Inferior parietal cortex (tissue), 1 donor: ENCODE data around the gene CCT3.

Experiments used
- DNase-seq: peaks from one replicate; pipeline ENCODE4 v3.0.0-alpha.2; 2016; ENCODE audit errors: extremely low spot score

CCT3 gene

GRCh38 chr1:156281693-156282478, 56.2 kb downstream of the CCT3 start:
- DNase-seq = no peak

GRCh38 chr1:156281281-156281680, 56.8 kb downstream of the CCT3 start:
- DNase-seq = no peak

GRCh38 chr1:156279837-156280236, 58.3 kb downstream of the CCT3 start:
- no peak for DNase-seq

GRCh38 chr1:156276966-156277381, 61.1 kb downstream of the CCT3 start:
- no peak for DNase-seq

GRCh38 chr1:156276532-156276931, 61.6 kb downstream of the CCT3 start:
- no peak for DNase-seq

DNA sequence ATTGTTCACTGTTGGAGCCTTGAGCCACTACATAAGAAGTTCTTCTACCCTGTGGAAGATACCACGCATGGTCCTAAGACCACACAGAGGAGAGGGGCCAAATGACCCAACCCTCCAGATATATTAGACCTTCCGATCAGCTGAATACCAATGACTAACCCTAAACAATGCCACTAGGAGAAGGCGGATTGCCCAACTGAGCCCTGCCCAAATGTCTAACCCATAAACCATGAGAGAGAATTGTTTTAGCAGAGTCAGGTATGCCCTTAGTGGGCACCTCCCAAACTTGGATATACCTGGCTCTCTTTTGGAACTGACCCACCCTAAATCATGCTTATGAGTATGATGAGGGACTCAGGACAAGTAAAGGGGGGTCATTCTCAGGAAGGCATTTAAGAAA, 67.8 kb downstream of the CCT3 start:
- no peak for DNase-seq

GRCh38 chr1:156268336-156268735, 69.8 kb downstream of the CCT3 start:
- no peak for DNase-seq

DNA sequence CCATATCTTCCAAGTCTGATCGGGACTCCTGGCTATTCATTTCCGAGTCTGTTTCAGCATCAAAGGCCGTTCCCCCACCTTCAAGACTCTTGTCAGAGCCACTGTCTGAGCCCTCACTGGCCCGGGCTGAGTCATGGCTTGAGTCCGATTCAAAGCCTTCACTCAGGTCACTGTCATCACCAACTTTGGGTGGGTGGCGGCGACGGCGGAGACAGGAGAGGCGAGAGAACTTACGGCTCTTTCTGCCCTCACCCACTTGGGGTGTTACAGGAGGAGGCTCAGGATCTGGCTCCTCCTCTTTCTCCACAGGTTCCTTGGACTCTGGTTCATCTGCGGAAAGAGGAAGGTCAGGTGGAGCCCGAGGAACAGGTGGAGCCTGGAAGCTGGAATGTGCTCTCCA, 72.0 kb downstream of the CCT3 start:
- no peak for DNase-seq

- no peak for DNase-seq
Measured at GRCh38 chr1:156263288-156263655, 74.8 kb downstream of the CCT3 start.

DNA sequence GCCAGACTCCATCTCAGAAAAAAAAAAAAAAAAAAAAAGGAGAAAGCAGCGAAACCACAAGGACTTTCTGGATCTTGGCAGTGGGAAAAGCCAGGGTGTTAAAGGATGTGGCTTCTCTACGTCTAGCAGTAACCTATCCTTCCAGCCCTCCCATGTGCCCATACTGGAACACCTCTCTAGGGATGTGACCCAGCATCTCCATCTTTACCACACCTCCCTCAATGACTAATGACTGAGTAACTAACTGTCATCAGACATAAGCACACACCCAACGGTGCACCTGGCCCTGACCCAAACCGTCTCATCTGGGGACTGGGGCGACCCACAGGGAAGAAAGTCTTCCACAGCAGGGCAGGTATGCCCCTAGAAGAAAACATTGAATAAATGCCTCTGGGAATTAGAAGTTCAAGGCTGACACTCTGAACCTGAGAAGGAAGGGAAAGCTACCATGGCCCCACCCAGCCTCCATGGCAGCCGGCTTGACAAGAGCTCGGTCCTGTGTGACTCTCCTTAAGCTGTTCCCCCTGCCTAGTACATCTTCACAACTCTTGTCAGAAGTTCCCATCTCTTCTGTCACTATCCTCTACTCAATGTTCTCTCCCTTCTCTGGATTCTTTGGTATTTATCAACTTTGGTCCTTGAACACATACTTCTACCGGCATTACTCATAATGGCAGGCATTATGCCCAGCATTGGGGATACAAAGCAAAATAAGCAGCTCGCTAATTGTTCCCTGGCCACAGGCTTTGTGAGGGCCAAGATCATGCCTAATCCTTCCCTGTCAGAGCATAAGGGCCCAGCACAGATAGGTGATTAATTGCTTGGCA, 75.4 kb downstream of the CCT3 start:
- DNase-seq = no peak

DNA sequence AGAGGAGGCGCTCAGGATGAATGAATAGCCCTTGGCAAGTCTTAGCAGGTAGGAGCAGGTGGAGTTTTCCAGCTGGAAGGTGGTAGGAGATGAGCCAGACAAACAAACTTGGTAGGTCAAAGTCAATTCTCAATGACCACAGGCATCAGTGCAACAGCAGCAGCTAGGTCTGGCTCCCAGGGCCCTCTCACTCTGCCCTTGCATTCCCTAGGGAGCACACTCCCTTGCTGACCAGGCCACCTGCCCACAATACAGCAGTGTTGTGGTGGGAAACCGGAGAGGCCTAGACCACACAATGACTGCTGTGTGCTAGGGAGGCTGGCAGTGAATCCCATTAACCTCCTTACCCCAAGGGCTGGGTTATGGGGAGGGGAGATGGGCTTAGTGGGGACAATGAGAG, 77.2 kb downstream of the CCT3 start:
- no peak for DNase-seq

DNA sequence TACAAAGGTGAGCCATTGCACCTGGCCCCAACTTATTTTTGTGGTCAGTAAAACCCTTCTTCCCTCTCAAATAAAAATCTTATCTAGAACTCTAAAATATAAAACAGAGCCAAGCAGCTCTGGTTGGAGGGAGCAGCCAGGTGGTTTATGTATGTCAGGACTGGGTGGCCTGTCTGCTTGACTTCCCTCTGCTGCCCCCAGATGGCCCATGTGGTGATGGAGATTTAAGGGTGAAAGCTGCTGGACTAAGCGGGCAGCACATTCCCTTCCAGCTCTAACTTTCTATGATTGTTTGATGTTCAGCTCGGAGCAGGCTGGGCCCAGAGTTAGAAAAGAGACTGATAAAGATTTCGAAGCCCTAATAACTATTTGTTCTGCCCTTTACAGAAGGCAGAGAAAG, 78.3 kb downstream of the CCT3 start:
- no peak for DNase-seq
